HepG2 (cell line): ENCODE data around the gene COL2A1. TPM values are rescaled to one million over a fixed set of nuclear protein-coding genes. Genes with fewer than 3 reads are reported as not detected.

ENCODE experiments used
- ATAC-seq: fragments of 200-7000 bp; cut with Tn5 transposase; 3 replicates; pipeline ENCODE4 v1.9.1; 2020; ENCODE audit warnings: mild to moderate bottlenecking, moderate library complexity
- BruUV-seq: library from RNA; stranded (reverse); fragments of 400-500 nt; replicated peaks from 2 replicates; lab custom pipeline; 2021; lab: Mats Ljungman, UMichigan
- CTCF ChIA-PET: fragments of 300-600 bp; formaldehyde crosslinking; extraction: SDS; loops from one replicate; lab custom pipeline; 2021; ENCODE audit warnings: low total read pairs, inconsistent platforms, low intra/inter-chr PET ratio; lab: Yijun Ruan, JAX
- POLR2A ChIA-PET: fragments of 350-600 bp; sonication (Branson Sonifier 250); formaldehyde crosslinking; loops from one replicate; lab custom pipeline; 2020; ENCODE audit warnings: antibody characterized with exemption, inconsistent platforms; lab: Yijun Ruan, JAX
- DNase-seq: peaks from one replicate; pipeline ENCODE4 v3.0.0-alpha.2; 2015; ENCODE audit warnings: low spot score
- FAIRE-seq: peaks from 3 replicates; lab custom pipeline; 2011; peaks lifted over from hg19 to GRCh38; lab: Jason Lieb, UNC
- H2AFZ ChIP-seq: one replicate; pipeline ENCODE4 v1.6.1; 2011; ENCODE audit warnings: low read length, inconsistent platforms
- H3K27ac ChIP-seq: fragments of 300-600 bp; 3 replicates; pipeline ENCODE4 v1.8.0; 2011; ENCODE audit warnings: mixed run types, mild to moderate bottlenecking, mixed read lengths, low read length, inconsistent platforms; ENCODE audit not compliant: insufficient read depth; ENCODE audit errors: extremely low read length
- H3K27me3 ChIP-seq, 2 experiments: fragments of 200-600 bp in 1 of 2; 2 replicates in 1 of 2; 3 replicates in 1 of 2; pipeline versions ENCODE4 v1.6.0 to v1.8.0; 2011; ENCODE audit warnings: low read length in 2 of 2, mild to moderate bottlenecking in 2 of 2, moderate library complexity in 2 of 2, inconsistent platforms in 1 of 2; ENCODE audit not compliant: insufficient read depth in 2 of 2, control insufficient read depth in 1 of 2
- H3K36me3 ChIP-seq, 2 experiments: fragments of 200-600 bp in 1 of 2; replicated peaks in 1 of 2; 2 replicates in 1 of 2; 3 replicates in 1 of 2; pipeline versions ENCODE4 v1.5.1 to v1.8.0; 2011; ENCODE audit warnings: low read length in 2 of 2, inconsistent platforms in 1 of 2; ENCODE audit not compliant: insufficient read depth in 2 of 2, control insufficient read depth in 1 of 2
- H3K4me1 ChIP-seq: 2 replicates; pipeline ENCODE4 v1.5.1; 2012; ENCODE audit warnings: low read length, inconsistent platforms; ENCODE audit not compliant: insufficient read depth
- H3K4me2 ChIP-seq: 2 replicates; pipeline ENCODE4 v1.6.0; 2011; ENCODE audit warnings: low read depth, low read length, inconsistent platforms
- H3K4me3 ChIP-seq, 3 experiments: fragments of 200-600 bp in 1 of 3; sonication (generic), shearing (Covaris generic) in 1 of 3; replicated peaks in 1 of 3; 2 replicates each; pipeline ENCODE4 v1.5.1; 2011 to 2016; ENCODE audit warnings: low read length in 3 of 3, inconsistent platforms in 2 of 3, low read depth in 2 of 3, mild to moderate bottlenecking in 2 of 3, control low read depth in 1 of 3, mixed read lengths in 1 of 3; ENCODE audit not compliant: insufficient read depth in 1 of 3
- H3K79me2 ChIP-seq: one replicate; pipeline ENCODE4 v1.6.1; 2011; ENCODE audit warnings: low read length, inconsistent platforms; ENCODE audit not compliant: insufficient read depth
- H3K9ac ChIP-seq: 2 replicates; pipeline ENCODE4 v1.6.0; 2011; ENCODE audit warnings: mild to moderate bottlenecking, low read depth, low read length, inconsistent platforms; ENCODE audit not compliant: insufficient read depth
- H3K9me3 ChIP-seq: 2 replicates; pipeline ENCODE4 v1.5.1; 2012; ENCODE audit warnings: mild to moderate bottlenecking, low read length
- H4K20me1 ChIP-seq: 2 replicates; pipeline ENCODE4 v1.6.0; 2011; ENCODE audit warnings: inconsistent platforms, mild to moderate bottlenecking, low read length, moderate library complexity; ENCODE audit not compliant: insufficient read depth
- ARNT ChIP-seq: fragments of 450-650 bp; IDR thresholded peaks from 2 replicates; pipeline ENCODE4 v1.6.1; 2017
- ATRX ChIP-seq: sonication (generic); formaldehyde crosslinking; IDR thresholded peaks from 2 replicates; pipeline ENCODE4 v1.4.0; 2020; ENCODE audit warnings: missing genetic modification reagents, borderline replicate concordance
- DRAP1 ChIP-seq: IDR thresholded peaks from 2 replicates; pipeline ENCODE4 v1.6.1; 2016; ENCODE audit warnings: missing genetic modification reagents, missing compliant biosample characterization
- LBX2 ChIP-seq: sonication (generic); formaldehyde crosslinking; IDR thresholded peaks from 2 replicates; pipeline ENCODE4 v1.5.0; 2020; ENCODE audit warnings: missing genetic modification reagents, mild to moderate bottlenecking, borderline replicate concordance
- NFATC3 ChIP-seq: sonication (generic); formaldehyde crosslinking; IDR thresholded peaks from 2 replicates; pipeline ENCODE4 v1.5.1; 2020; ENCODE audit warnings: mild to moderate bottlenecking, missing genetic modification reagents
- PPARG ChIP-seq: conservative IDR thresholded peaks from 2 replicates; pipeline ENCODE4 v1.6.1; 2016; ENCODE audit warnings: missing biosample characterization, missing genetic modification reagents
- RBM22 ChIP-seq: fragments of 200-400 bp; formaldehyde crosslinking; optimal IDR thresholded peaks from 2 replicates; pipeline ENCODE3; 2017; ENCODE audit warnings: mild to moderate bottlenecking, low read length, moderate library complexity
- SALL1 ChIP-seq: sonication (generic); formaldehyde crosslinking; IDR thresholded peaks from 2 replicates; pipeline ENCODE4 v1.8.0; 2022; ENCODE audit warnings: mild to moderate bottlenecking, missing genetic modification reagents
- SKIL ChIP-seq: sonication (generic); formaldehyde crosslinking; IDR thresholded peaks from 2 replicates; pipeline ENCODE4 v1.8.0; 2022; ENCODE audit warnings: missing genetic modification reagents, mild to moderate bottlenecking, moderate library complexity, borderline replicate concordance
- ZNF331 ChIP-seq: sonication (generic); formaldehyde crosslinking; IDR thresholded peaks from 2 replicates; pipeline ENCODE4 v1.4.0; 2020; ENCODE audit warnings: missing genetic modification reagents
- ZNF33B ChIP-seq: sonication (generic); formaldehyde crosslinking; IDR thresholded peaks from 2 replicates; pipeline ENCODE4 v1.5.1; 2020; ENCODE audit warnings: mild to moderate bottlenecking, missing genetic modification reagents
- ZNF383 ChIP-seq: sonication (generic); formaldehyde crosslinking; IDR thresholded peaks from 2 replicates; pipeline ENCODE4 v1.4.0; 2020; ENCODE audit warnings: missing genetic modification reagents, mild to moderate bottlenecking, borderline replicate concordance
- ZNF530 ChIP-seq: sonication (generic); formaldehyde crosslinking; IDR thresholded peaks from 2 replicates; pipeline ENCODE4 v1.5.0; 2020; ENCODE audit warnings: low read depth, mild to moderate bottlenecking, missing genetic modification reagents
- WGBS: methylation state at CpG from one replicate; pipeline ENCODE4 v1.1.6; 2017; ENCODE audit warnings: low lambda C conversion rate; 5-methylcytosine and 5-hydroxymethylcytosine counted together
- in situ Hi-C: cut with HindIII; loops from 2 replicates; pipeline ENCODE4 v1.10.0; 2017; ENCODE audit warnings: low pct_unique_long_range_greater_than_20kb; ENCODE audit not compliant: extremely low pct_ligation_motif_present
- intact Hi-C: fragments of 100-400 bp; cut with micrococcal nuclease; formaldehyde crosslinking; loops from one replicate; pipeline ENCODE4 v1.10.0; 2022; ENCODE audit not compliant: unreplicated experiment
- polyA plus RNA-seq, 8 experiments: library from polyadenylated mRNA; depleted of rRNA in 3 of 8; stranded (reverse) in 7 of 8; unstranded in 1 of 8; fragments of >200 nt; fragmentation: Illumina TruSeq in 4 of 8; extraction: Trizol in 4 of 8; gene quantifications; 2 replicates each; pipeline versions ENCODE4 v1.2.1 to v1.2.3, GENCODE V29; 2011 to 2016; ENCODE audit warnings: low read depth in 4 of 8, missing spikeins in 1 of 8, mixed read lengths in 1 of 8; ENCODE audit not compliant: insufficient read depth in 1 of 8
- total RNA-seq, 5 experiments: library from RNA; depleted of rRNA; stranded (reverse); fragments of >200 nt; fragmentation: Illumina TruSeq; extraction: Trizol; gene quantifications; 2 replicates each; pipeline ENCODE4 v1.2.3, GENCODE V29; 2016; ENCODE audit warnings: low read depth in 1 of 5

The COL2A1 gene
- total and polyA plus RNA-seq, 2 of the 13 experiments (the other 11 are each of a cell fraction or from before 2014, with no cell fraction given) = 7.4 to 38.3 TPM

- Histone ChIP-seq H3K27ac (no peak overlapping the region), H3K9me3 (no peaks in the 10 kb centered on the region), H4K20me1 (no peaks in the 10 kb centered on the region), H3K4me2 (no peak overlapping the region), H3K79me2 (no peaks in the 10 kb centered on the region), H3K36me3 (no peaks in the 10 kb centered on the region), H2AFZ (no peak overlapping the region), H3K4me1 (peaks cover 10% of the 10 kb centered on the region), H3K27me3 (peaks cover 2 to 7% of the 10 kb centered on the region in 2 experiments; a peak in 3 of 5 replicates), H3K9ac (no peak overlapping the region), H3K4me3 (no peak overlapping the region)
- 55% methylated on average over 5 of the region's 5 CpGs for WGBS
- ATAC-seq (no peak), DNase-seq (no peak), FAIRE-seq (no peak)
- in situ Hi-C loops (no loop called here), intact Hi-C loops (no loop called here)
- ChIA-PET POLR2A (no interaction called here), CTCF (no interaction called here)
- no peak for TF ChIP-seq PPARG (CRISPR knock-in tag)
- no peak for TF ChIP-seq RBM22
- no peak for TF ChIP-seq ZNF383
- no peak for TF ChIP-seq NFATC3 (CRISPR knock-in tag)
- TF ChIP-seq ZNF33B (CRISPR knock-in tag) = no peak
- TF ChIP-seq ATRX = no peak
- no peak for TF ChIP-seq SKIL (CRISPR knock-in tag)
- no peak for TF ChIP-seq ARNT
- TF ChIP-seq DRAP1 = no peak
- TF ChIP-seq LBX2 (CRISPR knock-in tag) = no peak
- TF ChIP-seq ZNF530 (CRISPR knock-in tag) = no peak
- no peak for TF ChIP-seq ZNF331 (CRISPR knock-in tag)
- no peak for TF ChIP-seq SALL1 (CRISPR knock-in tag)
- BruUV-seq = no TSS peak
Observed at GRCh38 chr12:47930634-47931033, 73.6 kb downstream of the COL2A1 start.
